GM10266 (cell line): ENCODE data around the gene PURA.

ENCODE experiments used
- DNase-seq: peaks from one replicate; pipeline ENCODE4 v3.0.0; 2012; ENCODE audit errors: extremely low spot score
- TF ChIP-seq, protein P1 (sequence below): IDR thresholded peaks from 2 replicates; pipeline ENCODE4 v1.5.1; 2012; ENCODE audit warnings: mild to moderate bottlenecking, low read depth; ENCODE audit not compliant: control insufficient read depth, insufficient read depth; ENCODE audit errors: missing control alignments

PURA gene

DNA sequence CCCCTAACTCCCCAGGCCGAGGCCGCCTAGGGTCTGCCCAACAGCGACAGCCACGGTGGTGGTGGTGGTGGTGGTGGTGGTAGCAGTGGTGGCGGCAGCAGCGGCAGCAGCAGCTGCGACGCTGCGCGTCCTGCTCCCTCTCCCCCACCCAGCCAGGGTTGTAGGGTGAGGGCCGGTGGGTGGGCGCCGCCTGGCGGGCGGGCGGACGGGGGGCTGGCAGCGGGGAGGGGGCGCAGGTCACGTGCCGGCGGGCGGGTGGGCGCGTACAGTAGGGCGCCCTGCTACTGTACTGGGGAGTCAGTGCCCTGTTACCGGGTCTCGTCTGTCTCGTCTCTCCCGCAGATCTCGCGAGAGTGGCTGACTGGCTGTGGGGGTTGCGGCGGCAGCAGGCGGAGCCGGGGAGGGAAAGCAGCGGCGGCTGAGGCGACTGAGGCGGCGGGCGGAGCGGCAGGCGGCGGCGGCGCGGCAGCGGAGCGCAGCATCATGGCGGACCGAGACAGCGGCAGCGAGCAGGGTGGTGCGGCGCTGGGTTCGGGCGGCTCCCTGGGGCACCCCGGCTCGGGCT lies at the start of gene PURA:
TSS of gene PURA (plus strand) at position 411 of the 565 bp plus-strand sequence. CDS start at position 484, 73 bp downstream.
- DNase-seq, result peak; percentile 99
- TF ChIP-seq, protein P1, sequence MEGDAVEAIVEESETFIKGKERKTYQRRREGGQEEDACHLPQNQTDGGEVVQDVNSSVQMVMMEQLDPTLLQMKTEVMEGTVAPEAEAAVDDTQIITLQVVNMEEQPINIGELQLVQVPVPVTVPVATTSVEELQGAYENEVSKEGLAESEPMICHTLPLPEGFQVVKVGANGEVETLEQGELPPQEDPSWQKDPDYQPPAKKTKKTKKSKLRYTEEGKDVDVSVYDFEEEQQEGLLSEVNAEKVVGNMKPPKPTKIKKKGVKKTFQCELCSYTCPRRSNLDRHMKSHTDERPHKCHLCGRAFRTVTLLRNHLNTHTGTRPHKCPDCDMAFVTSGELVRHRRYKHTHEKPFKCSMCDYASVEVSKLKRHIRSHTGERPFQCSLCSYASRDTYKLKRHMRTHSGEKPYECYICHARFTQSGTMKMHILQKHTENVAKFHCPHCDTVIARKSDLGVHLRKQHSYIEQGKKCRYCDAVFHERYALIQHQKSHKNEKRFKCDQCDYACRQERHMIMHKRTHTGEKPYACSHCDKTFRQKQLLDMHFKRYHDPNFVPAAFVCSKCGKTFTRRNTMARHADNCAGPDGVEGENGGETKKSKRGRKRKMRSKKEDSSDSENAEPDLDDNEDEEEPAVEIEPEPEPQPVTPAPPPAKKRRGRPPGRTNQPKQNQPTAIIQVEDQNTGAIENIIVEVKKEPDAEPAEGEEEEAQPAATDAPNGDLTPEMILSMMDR, result no peak

DNA sequence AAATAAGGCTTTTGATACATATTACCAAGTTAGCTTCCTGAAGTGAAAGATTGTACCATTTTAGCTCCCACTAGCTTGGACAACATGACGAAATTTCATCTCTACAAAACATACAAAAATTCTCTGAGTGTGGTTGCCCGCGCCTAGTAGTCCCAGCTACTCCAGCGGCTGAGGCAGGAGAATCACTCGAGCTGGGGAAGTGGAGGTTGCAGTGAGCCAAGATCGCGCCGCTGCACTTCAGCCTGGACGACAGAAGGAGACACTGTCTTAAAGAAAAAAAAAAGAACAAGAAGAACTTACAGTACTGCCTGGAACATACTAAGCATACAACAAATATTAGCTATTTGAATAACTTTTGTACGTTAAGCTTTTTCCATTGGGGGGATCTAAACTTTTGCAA lies 41.1 kb upstream of the PURA start:
- TF ChIP-seq, protein P1, result no peak
- DNase-seq, result no peak

DNA sequence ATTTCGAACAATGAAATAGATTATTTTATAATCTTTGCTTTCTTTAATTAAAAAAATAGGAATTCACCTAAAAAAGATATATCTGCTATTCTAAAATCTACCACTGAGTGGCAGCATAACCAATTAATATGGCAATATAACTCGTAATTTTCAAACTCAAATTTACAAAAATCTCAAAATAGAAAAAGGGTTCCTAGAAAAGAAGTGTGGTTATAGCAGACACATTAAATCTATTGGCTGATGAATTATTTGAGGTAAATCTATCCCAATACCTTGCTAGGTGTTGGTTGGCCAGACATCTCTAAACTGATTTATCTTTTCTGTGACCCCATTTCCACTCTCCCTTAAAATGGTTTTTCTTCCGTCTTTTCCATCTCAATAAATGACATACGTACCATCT lies 40.6 kb upstream of the PURA start:
- peak; percentile 11 for DNase-seq
- TF ChIP-seq, protein P1, result peak; percentile 50

DNA sequence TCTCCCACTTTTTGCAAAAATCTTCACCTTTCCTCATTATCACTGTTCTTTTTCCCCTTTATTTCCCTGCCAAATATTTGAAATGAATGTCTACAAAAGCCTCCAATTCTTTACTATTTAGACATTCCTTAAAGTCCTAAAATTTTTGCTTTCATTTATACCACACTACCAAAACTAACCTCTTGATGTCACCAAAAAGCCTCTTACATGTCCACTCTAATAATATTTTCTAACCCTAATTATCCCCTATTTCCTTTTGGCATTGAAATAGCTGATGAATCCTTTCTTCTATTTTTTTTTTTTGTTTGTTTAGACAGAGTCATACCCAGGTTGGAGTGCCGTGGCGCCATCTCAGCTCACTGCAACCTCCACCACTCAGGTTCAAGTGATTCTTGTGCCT lies 38.5 kb upstream of the PURA start:
- no peak for DNase-seq
- TF ChIP-seq, protein P1, result no peak

DNA sequence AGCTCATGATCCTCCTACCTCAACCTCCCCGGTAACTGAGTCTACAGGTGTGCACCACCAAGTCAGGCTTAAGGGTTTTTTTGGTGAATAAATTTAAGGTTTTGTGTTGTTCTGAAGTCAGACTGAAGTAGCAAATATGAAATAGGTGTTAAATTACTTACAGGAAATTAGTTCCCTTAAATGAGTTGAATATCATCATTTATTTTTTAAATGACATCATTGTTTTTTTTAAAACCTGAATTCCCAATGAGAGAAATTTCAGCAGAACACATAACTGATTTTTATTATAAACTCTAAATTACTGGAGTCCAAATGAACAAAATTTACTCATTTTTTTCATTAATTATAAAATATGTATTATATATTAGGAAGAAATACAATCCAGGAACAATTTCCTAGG lies 37.8 kb upstream of the PURA start:
- TF ChIP-seq, protein P1, result no peak
- no peak for DNase-seq

DNA sequence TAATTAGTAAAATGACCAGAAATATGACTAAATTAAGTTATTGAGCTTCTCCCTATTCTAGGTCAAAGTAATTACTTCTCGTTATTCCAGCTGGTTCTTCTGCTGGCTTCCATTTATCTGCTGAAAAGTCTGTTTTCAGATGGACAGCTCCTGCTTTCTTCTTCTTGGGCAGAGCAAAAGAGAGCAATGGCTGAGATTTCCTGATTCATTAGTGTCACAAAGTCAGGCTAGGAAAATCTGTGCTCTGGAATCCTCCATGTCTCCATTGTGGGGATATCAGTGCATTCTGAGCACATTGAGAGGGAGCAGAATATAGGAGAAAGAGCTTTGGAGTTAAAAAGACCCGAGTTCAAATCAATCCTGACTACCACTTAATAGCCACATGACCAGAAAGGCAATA lies 37.1 kb upstream of the PURA start:
- DNase-seq, result no peak
- TF ChIP-seq, protein P1, result no peak

DNA sequence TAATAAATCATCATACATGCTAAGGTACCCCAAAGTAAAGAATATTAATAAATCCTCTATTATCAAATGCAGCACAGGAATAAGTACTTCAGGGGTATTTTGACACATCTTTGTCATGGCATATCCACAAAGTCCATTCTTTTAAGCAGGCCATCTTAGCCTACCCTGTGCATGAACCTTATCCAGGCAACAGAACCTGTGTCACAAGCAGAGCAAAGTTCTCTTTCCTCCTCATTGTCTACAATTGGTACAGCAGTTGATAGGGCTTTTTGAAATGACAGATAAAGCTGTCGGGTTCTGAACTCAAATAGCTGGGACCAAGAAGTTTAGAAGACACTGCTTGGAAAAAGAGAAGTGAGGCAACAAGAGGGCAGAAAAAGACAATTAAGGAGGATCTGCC lies 30.8 kb upstream of the PURA start:
- TF ChIP-seq, protein P1, result no peak
- DNase-seq, result no peak
